Activated naive CD4-positive, alpha-beta T cell (primary cell): ENCODE measurements around the gene TMEM132E.
"Not testable (repeated sequence)": the region's sequence is repeated elsewhere in the genome, so short reads cannot be mapped to it uniquely, and the experiment has no call there.

Experiments used
- DNase-seq, 4 experiments: peaks; one replicate each; lab custom pipeline; 2025; lab: John Stamatoyannopoulos, UW

TMEM132E gene, protein sequence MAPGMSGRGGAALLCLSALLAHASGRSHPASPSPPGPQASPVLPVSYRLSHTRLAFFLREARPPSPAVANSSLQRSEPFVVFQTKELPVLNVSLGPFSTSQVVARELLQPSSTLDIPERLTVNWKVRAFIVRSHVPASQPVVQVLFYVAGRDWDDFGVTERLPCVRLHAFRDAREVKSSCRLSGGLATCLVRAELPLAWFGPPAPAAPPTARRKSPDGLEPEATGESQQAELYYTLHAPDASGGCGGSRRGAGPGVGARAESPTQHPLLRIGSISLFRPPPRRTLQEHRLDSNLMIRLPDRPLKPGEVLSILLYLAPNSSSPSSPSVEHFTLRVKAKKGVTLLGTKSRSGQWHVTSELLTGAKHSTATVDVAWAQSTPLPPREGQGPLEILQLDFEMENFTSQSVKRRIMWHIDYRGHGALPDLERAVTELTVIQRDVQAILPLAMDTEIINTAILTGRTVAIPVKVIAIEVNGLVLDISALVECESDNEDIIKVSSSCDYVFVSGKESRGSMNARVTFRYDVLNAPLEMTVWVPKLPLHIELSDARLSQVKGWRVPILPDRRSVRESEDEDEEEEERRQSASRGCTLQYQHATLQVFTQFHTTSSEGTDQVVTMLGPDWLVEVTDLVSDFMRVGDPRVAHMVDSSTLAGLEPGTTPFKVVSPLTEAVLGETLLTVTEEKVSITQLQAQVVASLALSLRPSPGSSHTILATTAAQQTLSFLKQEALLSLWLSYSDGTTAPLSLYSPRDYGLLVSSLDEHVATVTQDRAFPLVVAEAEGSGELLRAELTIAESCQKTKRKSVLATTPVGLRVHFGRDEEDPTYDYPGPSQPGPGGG (N-terminal part only)

DNA sequence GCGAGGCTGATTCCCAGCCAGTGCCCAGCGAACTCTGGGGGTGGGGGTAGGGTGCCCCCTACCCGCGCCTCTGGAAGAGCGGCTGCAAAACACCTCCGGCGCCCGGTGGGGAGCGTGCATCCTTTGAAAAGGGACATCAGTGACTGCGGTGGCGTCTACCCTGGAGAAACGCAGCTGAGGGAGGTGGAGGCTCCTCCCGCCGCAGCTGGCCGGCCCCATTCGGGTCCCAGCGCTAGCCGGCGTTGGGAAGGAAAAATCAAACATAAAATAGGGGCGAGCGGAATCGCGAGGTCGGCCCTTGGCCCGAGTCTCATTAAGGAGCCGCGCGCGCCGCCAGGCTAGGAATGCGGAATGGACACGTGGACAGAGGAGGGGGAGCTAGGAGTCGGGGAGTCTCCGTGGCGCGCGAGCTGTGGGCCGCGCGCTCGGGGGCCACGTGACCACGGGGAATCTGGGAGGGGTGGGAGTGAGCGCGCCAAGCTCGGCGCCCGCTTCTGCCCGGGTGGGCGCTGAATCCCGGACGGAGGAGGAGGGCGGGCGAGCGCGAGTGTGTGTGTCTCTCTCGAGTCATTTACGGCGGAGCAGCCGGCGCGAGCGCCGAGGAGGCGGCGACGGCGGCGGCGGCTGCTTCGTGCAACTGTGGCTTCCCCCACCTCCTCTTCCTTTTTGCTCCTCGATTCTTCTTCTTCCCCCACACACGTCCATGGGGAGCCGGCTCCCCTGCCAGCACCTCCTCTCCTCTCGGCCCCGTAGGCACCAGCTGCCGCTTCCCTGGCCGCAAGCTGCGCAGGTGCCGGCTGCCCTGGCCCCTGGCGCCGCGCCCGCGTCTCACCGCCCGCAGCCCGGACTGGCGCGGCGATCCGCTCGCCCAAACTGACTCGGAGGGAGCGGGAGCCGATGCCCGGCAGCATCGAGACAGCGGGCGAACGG lies at the start of gene TMEM132E:
TSS of gene TMEM132E (plus strand) at position 566 of the 930 bp plus-strand sequence. CDS start 1,495 bp downstream, outside the sequence.
- DNase-seq, result no peak

DNA sequence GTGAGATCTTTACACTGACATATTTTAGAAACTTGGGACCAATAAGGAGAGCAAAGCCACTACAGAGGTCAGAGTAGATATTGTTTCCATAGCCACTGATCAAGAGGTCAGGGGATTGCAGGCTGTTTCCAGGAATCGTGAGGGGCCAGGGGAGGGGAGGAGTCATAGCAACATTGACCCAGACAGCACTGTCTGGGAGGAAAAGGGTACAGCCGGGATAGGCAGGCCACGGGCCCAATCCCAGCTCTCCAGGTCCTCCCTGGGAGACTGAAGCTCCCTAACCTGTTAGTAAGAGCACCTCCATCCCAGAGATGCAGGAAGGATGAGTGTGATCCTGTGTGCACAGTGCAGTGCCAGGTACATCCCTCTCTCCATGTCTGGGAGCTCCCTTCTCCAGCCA lies 48.5 kb upstream of the TMEM132E start:
- no peak for DNase-seq

DNA sequence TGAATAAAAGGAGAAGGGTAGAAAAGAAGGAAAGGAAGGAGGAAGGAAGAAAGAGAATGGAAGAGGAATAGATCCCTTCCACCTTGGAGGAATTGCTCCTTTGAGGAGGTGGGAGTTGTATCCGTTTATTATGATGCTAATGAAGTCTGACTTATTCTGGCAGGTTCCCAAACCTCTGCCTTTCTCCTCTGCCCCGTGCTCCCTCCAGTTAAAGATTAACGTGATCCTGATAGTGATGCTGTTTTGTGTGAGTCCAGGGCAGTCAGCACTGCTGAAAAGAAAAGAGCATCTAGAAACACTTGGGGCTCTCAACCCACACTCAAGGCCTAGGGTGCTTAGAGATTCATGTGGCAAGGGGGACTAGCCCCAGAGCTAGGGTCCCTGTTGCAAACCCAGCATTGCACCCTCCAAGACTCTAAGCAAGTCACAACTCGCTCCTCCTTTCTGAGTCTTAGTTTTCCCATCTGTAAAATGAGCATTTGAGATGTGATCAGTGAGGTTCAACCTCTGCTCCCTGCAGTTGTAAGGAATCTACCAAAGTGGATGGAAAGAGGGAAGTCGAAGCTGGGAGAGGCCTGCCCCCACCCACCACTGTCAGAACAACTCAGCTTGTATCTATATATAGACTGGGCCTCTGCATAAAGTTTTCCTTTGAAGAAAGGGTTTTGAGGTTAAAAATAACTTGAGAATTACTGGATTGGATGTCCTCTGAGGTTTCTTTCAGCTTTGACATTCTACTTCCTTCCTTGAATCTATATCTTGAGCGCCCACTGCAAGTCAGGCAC lies 46.9 kb upstream of the TMEM132E start:
- DNase-seq, result no peak

DNA sequence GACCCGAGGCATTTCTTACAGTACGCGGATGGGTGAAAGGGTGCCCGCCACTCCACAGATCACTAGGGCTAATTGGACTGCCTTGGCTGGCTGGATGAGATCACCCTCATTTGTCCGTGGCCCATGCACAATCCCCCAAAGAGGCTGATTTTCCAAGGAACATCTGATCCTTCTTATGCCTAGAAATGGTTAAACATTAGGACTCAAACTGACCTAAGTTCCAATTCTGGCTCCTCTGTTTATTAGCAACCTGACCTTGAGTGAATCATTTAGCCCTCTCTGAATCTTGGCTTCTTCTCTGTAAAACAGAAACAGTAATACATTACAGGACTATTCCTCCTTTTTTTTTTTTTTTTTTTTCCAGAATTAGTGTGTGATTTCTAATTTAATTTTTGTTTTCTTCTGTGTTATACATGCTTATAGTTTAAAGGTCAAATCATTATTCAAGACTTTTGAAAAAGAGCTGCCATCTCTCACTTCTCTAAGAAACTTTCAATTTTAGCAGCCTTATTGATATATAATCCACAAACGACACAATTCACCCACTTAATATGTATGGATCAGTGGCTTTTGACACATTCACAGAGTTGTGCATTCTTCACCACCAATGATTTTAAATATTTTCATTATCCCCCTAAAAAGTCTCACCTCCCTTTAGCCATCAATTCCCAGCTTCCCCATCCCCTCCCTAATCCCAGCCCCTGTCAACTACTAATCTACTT lies 45.4 kb upstream of the TMEM132E start:
- no peak for DNase-seq

DNA sequence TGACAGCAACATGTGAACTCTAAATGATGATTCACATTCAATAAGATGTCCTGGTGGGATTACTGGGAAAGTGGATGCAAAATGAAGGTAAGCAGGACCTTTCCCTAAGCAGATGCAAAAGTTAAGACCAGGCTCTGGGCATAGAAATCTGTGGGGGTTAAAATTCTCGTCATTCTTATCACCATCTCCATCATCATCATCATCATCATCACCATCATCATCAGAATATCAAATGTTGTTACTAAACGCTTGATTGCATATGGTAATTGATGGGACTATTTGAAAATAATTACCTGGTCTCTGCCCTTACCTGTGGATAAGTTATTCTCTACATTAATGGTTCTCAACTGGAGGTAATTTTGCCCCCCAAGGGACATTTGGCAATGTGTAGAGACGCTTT lies 41.9 kb upstream of the TMEM132E start:
- DNase-seq, result no peak

DNA sequence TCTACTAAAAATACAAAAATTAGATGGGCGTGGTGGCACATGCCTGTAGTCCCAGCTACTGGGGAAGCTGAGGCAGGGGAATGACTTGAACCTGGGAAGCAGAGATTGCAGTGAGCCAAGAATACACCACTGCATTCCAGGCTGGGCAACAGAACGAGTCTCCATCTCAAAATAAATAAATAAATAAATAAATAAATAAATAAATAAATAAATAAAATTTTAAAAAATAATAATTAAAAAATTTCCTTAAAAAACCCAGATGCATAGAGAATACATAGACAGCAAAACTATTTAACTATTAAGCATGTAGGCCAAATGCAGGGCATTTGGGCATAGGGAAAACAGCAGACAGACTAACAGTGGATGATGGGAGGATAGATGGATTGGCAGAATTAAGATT lies 40.8 kb upstream of the TMEM132E start:
- not testable (repeated sequence) for DNase-seq

DNA sequence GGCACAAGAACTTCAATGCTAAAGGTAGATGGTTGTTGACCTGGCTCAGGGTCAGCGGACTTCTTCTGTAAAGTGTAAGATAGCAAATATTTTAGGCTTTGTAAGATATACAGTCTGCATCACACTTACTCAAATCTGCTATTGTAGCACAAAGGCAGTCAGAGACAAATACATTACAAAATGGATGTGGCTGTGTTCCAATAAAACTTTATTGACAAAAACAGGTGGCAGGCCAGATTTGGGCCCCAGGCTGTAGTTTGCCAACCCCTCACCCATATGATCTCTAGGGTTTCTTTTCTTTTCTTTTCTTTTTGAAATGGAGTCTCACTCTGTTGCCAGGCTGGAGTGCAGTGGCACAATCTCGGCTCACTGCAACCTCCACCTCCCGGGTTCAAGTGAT lies 39.5 kb upstream of the TMEM132E start:
- DNase-seq, result no peak

DNA sequence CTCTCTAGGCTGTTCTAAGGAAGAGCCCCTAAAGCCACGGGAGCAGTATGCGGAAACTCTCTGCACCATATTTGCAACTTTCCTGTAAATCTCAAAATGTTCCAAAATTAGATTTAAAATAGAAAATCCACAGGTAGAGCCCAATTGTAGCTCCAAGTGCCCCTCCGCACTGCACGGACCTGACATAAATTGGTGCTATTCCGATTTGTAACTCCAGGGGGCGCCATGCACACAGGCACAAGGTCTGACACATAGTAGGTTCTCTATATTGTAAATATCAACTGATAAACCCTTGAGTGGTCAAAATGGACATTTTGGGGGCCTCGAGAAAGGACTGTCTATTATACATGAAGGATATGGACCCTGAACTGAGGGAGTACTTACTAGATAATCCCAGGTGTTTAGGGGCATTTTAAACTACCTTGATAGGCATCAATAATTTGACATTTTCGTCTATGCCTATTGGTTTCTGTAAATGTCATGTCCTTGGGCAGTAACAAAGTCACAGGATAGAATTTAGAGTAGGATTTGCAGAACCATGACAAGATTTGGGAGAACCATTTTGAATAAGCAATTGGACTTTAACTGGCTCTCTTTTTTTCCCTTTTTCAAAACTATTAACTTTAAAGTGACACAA lies 36.6 kb upstream of the TMEM132E start:
- peak in 3 of 4 experiments; percentile 11 to 37 (median 26) for DNase-seq

DNA sequence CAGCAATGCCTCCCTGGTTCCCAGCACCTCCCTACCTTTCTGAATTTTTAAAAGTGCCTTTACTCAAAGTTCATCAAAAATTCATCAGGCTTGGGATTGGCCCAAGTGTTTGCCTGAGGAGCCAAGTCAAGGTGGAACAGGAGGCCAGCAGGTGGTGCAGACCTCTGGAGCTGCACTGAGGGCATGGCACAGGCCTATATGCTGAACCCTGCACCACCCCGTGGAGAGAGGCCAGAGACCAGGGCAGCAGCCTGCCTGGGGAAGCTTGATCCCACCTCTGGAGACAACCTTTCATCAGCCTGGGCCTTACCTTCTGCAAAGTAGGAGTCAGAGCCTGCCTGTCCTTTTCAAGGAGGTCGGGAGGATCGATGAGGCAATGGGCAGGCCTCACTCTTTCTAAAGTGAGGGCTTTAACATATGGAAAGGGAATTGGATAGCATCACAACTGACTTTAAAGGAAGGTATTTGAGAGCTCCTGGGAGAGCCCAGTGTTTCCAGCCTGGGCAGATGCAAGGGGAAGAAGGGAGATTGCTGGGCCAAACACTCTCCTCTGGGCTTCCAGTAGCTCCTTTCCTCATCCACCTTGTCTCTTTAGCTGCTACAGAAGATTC lies 31.8 kb upstream of the TMEM132E start:
- DNase-seq, result no peak

DNA sequence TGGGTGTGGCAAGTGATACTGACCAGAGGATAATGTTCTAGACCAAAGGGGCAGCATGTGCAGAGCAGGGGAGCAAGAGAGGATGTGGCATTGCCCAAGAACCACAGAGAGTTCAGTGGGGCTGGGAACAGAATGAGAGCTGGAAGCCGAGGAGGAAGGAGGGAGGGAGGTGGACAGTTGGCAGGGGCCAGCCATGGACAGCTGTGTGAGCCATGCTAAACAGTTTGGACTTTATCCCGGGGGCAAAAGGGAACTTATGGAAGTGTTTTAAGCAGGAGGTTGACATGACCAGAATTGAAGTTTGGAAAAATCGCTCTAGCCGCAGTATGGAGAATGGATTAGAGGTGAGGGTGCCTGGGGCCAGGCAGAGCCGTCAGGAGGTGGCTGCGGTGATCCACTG lies 29.4 kb upstream of the TMEM132E start:
- DNase-seq, result no peak

DNA sequence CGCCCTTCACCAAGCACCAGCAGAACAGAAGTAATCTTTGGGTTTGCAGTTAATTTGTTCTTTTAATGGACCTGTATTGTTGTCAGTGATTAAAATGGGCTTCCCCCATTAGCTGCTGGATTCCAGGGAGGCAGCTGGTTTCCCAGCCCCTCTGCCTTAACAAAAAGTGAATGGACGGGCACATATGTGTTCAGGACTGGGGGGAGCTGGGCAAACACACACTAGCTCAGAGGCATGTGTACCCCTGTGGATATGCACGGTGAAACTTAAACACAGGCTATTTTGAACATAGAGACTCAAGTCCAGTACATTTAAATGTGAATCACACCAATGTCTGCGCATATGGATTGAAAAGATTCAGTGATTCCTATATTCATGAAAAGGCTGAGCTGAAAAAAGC lies 25.5 kb upstream of the TMEM132E start:
- no peak for DNase-seq

DNA sequence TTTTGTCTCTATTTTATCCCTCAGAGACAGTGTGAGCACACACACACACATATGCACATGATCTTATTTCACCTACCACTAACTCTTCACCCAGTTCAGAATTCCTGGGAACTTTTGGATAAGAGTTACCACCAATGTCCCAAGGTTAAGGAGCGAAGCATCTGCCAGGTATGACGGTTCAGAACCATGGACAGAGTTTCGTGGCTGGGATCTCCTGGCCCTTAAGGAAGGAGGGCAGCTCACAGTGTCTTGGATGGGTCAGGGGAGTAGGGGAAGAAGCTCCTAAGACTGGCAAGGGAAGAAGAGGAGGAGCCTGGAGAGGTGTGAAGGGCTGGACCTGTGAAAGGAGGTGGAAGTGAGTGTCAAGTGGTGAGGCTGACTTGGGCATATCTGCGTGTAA lies 23.0 kb upstream of the TMEM132E start:
- no peak for DNase-seq

DNA sequence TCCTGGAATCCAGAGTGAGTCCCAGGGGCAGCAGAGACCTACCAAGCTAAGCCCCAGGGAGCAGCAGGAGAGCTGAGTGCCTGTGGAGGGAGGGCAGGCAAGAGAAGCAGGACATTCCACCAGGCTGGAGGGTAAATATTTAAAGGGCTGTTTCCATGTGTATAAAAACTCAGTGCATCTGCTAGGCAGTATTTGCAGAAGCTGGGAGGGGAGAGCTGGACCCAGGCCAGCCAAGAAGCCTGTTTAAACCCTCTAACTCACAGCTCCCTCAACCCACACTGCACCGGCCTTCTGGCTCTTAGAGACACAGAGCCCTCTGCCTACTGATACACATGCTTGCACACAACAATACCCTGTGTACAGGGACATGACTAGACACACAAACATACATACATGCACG lies 22.5 kb upstream of the TMEM132E start:
- DNase-seq, result no peak

DNA sequence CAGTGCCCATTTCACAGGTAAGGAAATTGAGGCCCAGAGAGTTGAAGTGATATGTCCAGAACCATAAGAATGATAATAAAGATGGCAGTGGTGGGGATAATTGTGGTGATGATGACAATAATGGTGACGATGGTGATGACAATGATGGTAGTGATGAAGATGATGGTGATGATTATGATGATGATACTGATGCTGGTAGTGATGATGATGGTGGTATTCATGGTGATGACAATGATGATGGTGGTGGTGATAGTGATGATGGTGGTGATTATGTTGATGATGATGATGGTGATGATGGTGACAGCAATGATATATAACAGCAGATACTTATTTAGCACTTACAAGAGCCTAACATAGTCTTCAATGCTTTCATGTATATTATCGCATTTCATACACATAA lies 18.1 kb upstream of the TMEM132E start:
- no peak for DNase-seq

DNA sequence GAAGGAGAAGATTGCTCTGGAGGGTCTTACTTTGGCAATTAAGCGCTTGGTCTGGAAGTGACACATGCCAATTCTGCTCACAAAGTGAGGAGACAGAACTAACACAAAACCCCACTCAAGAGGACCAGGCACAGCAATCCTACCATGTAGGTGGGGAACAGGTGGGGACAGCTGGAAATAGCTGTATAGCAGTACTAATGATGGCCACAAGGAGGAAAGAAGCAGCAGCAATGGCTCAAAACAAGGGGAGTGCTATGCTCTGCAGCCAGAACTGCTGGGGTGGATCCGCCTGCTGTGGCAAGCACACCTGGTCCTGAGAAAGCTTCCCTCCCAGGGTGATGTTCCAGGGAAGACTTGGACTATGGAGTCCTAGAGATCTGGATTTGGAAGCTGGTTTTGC lies 17.0 kb upstream of the TMEM132E start:
- no peak for DNase-seq

DNA sequence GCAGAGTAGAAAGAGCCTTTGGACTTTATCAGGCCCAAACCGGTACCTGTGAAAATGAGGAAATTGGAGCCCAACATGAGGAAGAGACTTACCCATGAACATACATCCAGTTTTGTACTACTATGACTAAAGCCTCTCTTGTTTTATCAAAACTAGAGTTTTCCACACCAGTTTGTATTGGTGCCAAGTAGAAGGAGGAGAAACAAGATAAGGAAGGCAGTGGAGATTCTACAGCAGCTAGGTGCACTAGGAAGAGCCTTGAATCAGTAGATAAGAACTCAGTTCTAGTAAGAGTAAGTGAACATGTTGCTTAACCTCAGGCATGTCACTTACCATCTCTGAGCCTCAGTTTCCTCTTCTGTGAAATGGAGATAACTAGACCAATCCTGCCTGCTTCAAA lies 13.7 kb upstream of the TMEM132E start:
- DNase-seq, result no peak

DNA sequence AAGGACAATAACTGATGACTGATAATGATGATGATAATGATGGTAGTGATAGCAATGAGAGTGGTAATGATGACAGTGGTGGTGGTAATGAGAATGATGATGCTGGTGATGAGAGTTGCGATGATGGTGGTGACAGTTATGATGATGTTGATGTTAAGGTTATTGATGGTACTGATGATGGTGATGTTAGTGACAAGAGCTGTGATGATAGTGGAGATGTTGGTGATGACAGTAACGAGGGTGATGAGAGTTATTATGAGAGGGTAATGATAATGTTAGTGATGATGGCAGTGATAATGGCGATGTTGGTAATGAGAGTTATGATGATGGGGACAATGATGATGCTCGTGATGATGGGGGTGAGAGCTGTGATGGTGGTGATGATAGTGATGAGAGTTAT lies 13.2 kb upstream of the TMEM132E start:
- no peak for DNase-seq

DNA sequence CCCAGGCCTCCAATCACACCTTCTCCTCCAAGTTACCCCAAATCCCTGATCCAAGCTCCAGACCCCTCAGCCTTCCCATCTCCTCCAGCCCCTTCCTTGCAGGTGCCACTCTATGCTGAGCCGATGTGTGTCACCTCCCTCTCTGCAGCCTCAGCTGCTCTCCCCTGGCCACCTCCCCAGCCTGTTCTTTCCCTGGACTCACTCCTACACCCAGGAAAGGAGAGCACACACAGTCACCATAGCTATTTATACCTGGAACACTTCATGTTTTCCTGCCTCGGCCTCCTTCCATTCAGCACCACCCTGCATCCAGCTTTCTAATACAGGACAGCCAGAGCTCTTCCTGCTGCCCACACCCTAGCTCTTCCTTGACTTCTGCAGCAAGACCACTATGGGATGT lies 12.5 kb upstream of the TMEM132E start:
- DNase-seq, result no peak

DNA sequence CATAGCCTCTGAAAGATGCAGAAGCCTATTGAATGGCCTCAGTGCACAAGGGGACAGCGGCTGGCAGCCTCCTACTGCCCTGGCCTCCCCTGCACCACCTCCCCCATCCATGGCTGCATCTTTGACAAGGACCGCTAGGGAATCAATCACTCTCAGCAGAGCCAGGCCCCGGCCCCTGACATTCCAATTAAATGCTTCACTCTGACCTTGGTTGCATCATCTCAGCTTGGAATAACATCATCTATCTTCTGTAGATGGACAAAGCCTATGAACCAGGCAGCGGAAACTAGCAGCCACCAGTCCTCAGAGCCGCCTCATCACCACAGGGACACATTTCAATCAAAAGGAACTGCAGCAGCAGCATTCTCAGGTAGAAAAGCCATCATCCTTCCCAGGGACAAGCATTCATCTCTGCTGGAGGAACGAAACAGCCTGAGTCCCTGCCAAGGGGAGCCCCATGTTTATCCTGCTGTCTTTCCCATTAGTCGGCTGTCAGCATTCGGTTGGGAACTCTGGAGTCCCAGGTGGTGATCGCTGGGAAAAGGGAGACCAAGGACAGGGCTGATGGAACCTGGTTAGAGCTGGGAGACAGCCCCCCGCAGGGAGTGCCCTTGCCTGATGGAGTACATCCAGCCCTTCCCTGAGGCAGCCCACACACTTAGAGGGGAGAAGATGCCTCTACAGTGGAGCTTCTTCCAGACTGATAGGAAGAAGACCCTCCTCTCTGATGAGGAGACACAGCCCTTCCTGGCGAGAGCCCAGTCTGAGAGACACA lies 11.5 kb upstream of the TMEM132E start:
- DNase-seq, result no peak
